Hindlimb muscle (tissue), 1 donor: Measurements from ENCODE around the gene HOXA9. TPM values are rescaled to one million over a fixed set of nuclear protein-coding genes. Genes with fewer than 3 reads are reported as not detected.

ENCODE experiments used
- DNase-seq: peaks from one replicate; pipeline ENCODE4 v3.0.0-alpha.2; 2013
- polyA plus RNA-seq: library from polyadenylated mRNA; unstranded; fragments of 120-200 nt; gene quantifications from one replicate; pipeline ENCODE4 v1.2.1, GENCODE V29; 2013; ENCODE audit not compliant: insufficient read length

The HOXA9 gene
- polyA plus RNA-seq, 1 donor: 21.8 TPM

DNA sequence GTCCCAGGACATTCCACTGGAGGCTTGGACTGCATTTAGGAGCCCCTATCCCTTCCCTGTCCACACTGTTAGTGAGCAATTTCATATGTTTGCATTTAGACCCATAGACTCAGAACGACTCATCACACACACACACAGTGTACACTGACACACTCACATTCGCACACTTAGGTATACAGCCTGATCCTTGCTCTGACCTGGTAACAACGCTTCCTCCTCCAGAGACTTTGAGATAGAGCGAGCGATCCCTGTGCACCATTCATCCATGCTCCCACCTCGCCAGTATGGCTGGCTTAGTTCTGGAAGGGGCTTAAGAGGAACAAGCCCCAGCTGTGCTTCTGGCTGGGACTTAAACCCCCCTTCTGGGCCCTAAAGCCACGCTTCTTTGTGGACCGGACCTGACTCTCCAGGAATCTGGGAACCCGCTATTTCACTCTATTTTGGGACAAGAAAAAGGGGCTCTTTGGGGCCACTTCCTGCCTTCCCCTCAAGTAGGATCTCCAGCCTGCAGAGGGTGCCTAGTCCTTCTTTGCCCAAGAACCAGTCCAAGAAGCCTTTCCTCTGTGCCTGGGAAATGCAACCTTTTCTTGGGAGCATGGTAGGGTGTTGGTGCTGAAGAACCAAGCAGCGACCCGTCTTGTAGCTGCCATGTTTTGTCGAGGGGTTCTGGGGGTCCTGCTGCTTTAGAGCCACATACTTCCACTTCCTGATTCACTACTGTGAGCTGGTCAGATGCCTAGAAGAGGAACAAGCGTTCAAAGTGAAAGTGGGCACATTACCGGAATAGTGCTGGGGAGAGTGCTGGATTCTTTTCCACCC, 35.6 kb upstream of the HOXA9 start:
- no peak for DNase-seq

DNA sequence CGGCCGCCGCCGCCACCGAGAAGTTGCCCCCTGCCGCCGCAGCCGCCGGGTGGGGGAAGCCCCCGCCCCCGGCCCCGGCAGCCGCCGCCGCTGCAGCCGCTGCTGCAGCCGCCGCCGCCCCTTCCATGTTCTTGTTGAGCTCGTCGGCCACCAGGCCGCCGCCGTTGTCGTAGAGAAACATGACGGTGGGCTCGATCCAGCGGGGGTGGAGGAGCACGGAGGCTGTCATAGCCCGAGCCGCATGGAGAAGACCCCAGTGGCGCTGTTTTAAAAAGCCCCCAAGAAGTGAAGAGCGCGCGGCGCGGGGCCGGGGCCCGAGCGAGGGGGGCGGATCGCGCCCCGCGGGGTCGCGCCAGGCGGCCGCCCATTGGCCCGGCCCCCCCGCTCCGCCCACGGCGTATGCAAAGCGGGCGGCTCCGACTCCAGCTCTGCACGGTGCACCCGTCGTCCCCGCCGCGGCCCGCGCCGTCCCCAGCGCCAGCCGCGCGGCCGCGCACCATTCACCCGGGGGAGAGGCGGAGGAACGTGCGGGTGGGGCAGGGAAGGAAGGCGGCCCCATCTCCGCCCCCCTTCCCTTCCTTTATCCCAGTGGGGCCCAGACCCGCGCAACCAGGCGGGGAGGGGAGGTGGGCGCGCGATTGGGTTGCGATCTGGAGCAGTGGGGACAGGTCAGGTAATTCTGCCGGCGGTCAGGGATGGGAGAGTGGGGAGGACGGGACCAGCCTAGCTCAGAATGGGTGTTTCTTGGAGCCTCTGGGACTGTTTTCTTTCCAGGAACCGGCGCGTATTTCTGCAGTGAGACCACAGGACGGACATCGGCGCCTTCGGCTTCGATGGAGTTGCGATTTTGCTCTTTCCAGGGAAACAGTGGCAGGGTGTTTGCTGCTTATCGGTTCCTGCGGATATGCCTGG, 34.8 kb upstream of the HOXA9 start, which contains the start of gene HOXA13:
Gene HOXA13 (minus strand): TSS at position 243 of the 912 bp plus-strand sequence. CDS start 14 bp downstream, at position 229.
- no peak for DNase-seq

GRCh38 chr7:27198871-27199801, 33.8 kb upstream of the HOXA9 start:
- no peak for DNase-seq

DNA sequence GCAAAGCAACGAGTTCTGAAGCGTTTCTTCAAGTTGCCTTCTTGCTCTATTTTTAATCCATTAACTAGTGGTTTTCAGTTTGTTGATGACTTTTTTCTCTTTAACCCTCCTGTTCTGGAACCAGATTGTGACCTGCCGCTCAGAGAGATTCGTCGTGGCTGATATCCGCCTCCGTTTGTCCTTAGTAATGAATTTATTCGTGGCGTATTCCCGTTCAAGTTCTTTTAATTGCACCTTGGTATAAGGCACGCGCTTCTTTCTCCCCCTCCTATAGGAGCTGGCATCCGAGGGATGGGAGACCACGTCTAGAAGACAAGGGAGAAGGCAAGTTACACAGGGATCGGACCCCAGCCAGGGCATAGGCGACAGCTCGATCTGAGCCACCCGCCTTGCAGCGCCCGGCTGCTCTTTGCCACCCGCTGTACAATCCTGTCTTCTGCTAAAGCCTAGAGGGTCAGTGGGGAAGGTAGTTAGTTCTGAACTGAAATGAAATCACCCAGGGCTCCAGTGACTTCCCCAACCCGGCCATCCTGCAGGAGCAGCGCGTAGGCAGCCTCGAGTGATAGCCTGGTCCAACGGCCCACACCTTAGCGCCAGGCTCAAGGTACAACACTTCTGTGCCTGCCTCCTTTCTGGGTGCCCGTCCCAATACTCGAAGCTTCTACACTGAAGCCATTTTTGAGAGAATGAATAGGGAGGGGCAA, 33.0 kb upstream of the HOXA9 start:
- no peak for DNase-seq

DNA sequence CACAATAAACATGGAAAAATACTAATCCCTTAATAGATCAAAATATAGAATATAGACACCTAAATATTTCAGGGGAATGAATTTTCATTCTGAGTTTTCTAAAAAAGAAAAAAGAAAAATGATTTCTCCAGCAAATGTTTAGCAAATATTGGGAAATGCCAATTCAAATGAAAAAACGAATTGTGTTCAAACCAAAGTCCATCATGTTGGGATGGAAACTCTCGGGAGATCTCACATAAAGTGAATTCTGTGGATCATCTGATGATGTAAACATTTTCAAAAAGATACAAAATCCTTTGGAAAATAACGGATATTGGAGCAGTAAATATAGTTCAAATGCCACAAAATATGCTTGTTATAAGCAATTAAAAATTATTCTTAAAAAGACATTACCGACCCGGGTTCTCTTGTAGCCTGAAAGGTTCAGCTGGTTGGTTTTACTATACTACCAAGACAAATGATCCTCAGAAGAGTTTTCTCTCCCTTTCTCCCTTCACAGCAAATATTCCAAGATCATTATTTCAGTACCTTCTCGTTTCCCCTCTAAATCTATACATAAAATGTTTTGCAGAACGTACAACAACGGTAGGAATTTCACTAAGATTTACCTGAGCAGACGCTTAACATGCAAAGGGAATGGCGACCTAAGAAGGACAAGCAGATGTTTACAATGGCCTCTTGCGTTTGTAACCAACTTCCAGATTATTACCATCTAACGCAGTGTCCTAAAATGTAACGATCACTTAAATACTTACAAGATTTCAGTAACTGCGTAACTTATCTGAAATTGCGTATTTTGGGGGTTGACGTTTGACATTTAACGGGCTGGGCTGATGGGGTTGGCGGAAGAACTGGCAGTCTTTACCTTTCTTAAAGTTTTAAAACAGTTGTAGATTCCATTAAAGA, 32.1 kb upstream of the HOXA9 start:
- no peak for DNase-seq

DNA sequence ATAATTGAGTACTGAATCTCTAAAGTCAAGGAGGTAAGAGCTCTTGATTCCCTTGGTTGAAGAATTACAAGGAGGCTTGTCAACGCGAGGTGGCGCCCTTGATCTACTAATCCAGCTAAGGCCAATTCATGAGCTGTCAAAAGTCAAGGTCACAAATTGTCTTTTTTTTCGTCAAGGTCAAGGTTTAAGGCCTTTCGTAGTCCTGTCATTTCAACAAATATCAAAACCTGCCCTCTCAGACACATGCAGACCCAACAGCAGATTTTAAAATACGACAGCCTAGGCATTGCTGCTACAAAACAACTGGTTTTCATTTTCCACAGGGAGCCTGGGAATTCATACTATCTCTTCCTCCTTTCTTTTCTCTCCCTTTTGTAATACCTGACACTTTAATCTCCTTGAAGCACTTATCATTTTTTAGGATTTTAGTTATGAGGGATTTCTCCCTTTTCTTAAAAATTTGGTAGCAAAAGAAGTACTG, 31.0 kb upstream of the HOXA9 start:
- no peak for DNase-seq

- DNase-seq: no peak
Measured at GRCh38 chr7:27194686-27195379, 29.5 kb upstream of the HOXA9 start.

- no peak for DNase-seq
Measured at GRCh38 chr7:27194002-27194352, 28.6 kb upstream of the HOXA9 start.

- DNase-seq: no peak
Measured at GRCh38 chr7:27193335-27194001, 28.1 kb upstream of the HOXA9 start.

DNA sequence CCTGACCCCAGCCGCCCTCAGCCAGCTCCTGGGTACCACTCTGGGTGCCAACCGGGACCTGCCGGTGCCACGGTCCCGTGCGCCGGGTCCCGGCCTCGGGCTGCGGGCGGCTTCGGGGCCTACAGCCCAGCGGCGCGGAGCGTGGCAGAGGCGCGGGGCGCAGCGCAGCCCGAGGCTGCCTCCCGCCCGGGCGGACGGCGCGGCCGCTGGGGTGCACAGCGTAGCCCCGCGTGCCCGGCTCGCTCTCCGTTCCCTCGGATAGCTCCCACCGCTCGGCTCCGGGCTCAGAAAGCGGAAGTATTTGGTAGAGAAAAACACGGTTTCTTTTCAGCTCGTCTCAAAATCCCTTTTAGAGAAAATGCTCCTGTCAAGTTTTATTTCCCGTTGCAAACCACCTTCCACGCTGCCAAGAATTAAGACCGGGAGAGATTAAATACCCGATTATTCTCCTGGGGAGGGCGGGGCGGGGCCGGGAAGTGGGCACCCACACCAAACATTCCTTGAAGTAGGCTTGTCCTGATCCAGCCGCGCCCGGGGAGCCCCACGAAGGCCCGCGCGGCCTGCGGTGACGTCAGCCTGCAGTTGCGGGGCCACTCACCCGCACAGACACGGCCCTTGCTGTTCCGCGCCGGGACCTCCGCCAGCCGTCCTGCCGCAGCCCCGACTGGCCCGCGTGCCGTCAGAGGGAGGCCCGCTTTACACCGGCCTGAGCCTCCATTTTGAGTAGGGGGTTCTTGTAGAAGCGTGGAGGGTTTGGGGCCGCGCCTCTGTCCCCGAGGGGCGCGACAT, 27.4 kb upstream of the HOXA9 start:
- DNase-seq: no peak

GRCh38 chr7:27191833-27192545, 26.7 kb upstream of the HOXA9 start:
- no peak for DNase-seq

- DNase-seq: no peak
Measured at GRCh38 chr7:27191161-27191731, 25.9 kb upstream of the HOXA9 start.

DNA sequence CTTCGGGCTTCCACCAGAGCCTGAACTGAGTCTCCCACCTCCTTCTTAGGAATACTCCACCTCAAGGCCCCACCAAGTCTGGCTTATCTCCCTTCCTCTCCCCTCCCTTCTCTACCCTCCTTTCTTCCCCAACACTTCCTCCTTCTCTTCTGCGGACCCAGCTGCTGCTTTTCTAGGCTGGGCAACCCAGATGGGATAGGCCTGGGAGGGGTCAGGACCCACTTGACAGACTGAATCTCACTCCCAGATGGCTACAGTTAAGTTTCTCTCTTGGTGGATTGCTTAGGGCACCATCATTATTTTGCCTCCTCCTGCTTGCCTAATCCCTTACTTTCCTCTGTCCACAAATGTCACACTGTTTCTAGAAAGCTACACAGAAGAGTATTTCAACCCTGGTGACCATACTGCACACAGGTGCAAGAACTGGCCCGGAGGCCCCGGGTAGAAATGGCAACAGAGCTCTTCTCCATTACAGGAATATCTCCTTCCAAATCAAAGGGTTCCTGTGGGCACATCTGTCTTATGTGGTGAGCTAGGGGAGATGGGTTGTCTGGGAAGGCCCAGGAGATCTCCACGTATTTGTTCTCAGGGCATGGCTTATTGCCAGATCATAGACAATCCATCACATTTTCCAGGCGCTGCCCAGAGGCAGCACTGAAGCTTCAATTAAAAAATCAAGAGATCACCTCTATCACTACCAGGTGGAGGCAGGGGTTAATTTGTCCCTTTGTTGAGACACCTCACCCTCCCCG, 24.8 kb upstream of the HOXA9 start:
- DNase-seq: no peak

DNA sequence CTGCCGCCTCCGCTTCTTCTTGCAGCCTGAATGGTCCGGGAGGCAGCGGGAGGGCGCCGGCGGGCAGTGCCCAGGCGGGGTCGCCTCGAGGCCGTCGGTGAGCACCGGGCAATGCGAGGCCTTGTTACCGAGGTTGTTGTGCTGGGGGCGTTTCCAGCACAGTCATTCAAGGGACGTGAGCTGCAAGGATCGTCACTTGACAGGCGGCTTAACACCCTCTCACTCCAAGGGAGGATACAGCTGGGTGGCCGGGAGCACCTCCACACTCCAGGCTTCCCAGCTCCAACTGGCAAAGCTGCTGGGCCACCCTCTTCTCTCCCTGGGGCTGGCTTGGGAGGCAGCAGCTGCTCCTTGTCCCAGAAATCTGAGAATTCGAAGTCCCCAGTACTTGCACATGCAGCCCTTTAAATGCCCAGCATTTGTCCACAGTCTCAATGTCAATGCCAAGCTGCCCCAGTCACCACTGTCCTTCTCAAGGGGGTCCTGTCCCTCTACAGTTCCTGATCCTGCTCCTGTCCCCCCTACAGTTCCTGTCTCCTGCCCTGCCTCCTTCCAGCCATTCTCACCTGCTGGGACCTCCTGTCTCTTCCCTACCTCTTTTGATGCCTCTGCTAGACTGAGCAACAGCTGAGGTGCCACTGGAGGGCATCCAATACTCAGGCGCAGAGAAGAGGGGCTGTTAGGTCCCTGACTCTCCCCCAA, 24.1 kb upstream of the HOXA9 start:
- DNase-seq: no peak

- DNase-seq: no peak
Measured at GRCh38 chr7:27188386-27189294, 23.3 kb upstream of the HOXA9 start.
